ENCODE data around the gene PARVB. TPM values are rescaled to one million over a fixed set of nuclear protein-coding genes. Genes with fewer than 3 reads are reported as not detected.

Gene PARVB
- total RNA-seq, 1 experiment from 2014 or later: 37.9 TPM

DNA sequence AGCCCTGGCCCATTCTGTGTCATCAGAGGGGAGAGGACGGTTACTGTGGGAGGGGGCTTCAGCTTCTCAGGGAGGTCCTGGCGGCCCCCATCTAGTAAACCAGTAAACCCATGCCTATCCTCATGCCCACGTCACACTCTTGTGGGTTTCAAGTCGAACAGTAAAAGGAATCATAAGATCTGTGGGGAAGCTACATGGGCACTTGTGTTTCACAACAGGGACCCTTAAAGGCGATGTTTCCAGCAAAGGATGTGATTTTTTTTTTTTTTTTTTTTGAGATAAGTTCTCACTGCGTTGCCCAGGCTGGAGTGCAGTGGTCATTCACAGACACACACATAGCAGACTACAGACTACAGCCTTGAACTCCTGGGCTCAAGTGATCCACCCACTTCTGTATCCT is 147.5 kb downstream of the PARVB start:
- Histone ChIP-seq H3K36me3 (replicated peaks; ENCODE audit: control insufficient read depth, insufficient read depth, low read length) (no peaks in the 10 kb centered on the region), H3K27me3 (ENCODE audit: control insufficient read depth, insufficient read depth, low read length) (no peaks in the 10 kb centered on the region), H3K4me3 (ENCODE audit: insufficient read depth, low read depth, low read length) (no peak overlapping the region)
- no peak for DNase-seq

GRCh38 chr22:44172370-44173108 is 148.4 kb downstream of the PARVB start:
- no peaks in the 10 kb centered on the region for H3K27me3 ChIP-seq (ENCODE audit: control insufficient read depth, insufficient read depth, low read length)
- DNase-seq: peak; percentile 75
- H3K4me3 ChIP-seq (ENCODE audit: insufficient read depth, low read depth, low read length): no peak overlapping the region
- H3K36me3 ChIP-seq (replicated peaks; ENCODE audit: control insufficient read depth, insufficient read depth, low read length): no peaks in the 10 kb centered on the region

DNA sequence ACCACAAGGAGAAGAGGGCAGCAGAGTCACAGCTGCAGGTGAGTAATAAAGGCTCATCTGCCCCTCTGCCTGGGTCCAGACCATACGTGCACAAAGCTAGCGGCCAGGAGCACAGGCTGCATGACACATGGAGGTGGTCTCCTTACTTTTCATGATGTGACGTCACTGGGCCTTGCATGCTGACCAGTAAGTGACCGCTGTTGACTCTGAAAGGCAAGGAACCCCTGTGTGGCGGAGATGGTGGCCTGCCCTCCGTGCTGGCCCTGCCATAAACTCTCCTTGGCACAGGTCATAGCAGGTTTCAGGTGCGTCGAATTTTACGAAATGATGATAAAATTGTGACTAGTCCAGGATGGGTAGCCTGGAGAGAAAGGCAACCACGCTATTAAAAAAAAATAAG is 149.1 kb downstream of the PARVB start:
- Histone ChIP-seq H3K27me3 (ENCODE audit: control insufficient read depth, insufficient read depth, low read length) (no peaks in the 10 kb centered on the region), H3K4me3 (ENCODE audit: insufficient read depth, low read depth, low read length) (no peak overlapping the region), H3K36me3 (replicated peaks; ENCODE audit: control insufficient read depth, insufficient read depth, low read length) (no peaks in the 10 kb centered on the region)
- no peak for DNase-seq

DNA sequence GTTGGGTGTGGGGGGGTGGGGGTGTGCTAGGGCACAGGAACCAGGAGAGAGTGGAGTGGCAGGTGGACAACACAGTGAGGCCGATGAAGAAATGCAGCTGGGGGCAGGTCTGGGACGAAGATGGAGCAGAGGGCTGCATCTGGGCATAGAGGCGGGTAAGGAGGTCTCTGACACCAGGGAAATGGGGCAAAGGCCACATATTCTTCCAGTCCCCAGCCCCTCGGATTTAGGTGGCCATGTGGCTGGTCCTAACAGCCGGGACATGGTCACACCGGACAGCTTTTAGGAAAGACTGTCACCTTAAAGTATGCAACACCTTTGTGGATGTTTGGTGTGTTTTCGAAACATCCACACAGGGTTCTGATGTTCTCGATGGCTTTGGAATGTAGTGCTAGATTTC is 151.6 kb downstream of the PARVB start:
- no peak for DNase-seq
- Histone ChIP-seq H3K36me3 (replicated peaks; ENCODE audit: control insufficient read depth, insufficient read depth, low read length) (no peaks in the 10 kb centered on the region), H3K27me3 (ENCODE audit: control insufficient read depth, insufficient read depth, low read length) (no peaks in the 10 kb centered on the region), H3K4me3 (ENCODE audit: insufficient read depth, low read depth, low read length) (no peak overlapping the region)

- DNase-seq: no peak
- no peaks in the 10 kb centered on the region for H3K36me3 ChIP-seq (replicated peaks; ENCODE audit: control insufficient read depth, insufficient read depth, low read length)
- no peak overlapping the region for H3K4me3 ChIP-seq (ENCODE audit: insufficient read depth, low read depth, low read length)
- no peaks in the 10 kb centered on the region for H3K27me3 ChIP-seq (ENCODE audit: control insufficient read depth, insufficient read depth, low read length)
Measured at GRCh38 chr22:44179196-44179988, 155.3 kb downstream of the PARVB start.

DNA sequence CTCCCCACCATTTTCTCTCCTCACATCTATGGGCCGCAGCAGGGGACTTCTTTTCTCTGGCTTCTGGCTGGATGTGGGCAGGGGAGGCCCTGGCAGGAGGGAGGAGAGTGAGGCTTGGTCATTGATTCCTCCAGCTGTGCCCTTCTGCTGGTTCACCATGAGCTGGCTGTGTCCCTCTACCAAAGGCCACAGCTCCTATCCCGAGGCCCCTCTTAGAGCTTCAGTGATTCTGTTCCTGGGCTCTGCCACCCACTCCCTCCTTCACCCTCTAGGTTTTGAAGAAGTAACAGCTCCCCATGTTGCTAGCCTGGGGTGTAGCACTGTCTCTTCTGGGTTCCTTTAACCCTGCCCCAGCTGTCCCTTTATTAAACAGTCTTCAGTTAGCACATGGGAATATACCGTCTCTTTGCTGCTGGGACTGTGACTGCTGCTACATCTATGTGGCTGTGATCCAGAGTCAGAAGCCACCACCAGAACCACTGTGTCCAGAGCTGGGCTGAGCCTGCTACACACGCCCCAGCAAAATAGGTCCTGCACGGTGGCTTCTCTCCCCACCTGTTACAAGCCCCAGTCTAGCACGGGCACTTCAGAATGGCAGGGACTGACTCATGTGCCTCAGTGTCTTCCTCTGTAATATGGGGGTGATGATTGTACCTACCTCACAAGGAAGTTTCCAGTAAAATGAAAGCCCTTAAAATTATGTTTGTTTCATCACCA is 156.0 kb downstream of the PARVB start:
- Histone ChIP-seq H3K36me3 (replicated peaks; ENCODE audit: control insufficient read depth, insufficient read depth, low read length) (no peaks in the 10 kb centered on the region), H3K4me3 (ENCODE audit: insufficient read depth, low read depth, low read length) (no peak overlapping the region), H3K27me3 (ENCODE audit: control insufficient read depth, insufficient read depth, low read length) (no peaks in the 10 kb centered on the region)
- DNase-seq: no peak

DNA sequence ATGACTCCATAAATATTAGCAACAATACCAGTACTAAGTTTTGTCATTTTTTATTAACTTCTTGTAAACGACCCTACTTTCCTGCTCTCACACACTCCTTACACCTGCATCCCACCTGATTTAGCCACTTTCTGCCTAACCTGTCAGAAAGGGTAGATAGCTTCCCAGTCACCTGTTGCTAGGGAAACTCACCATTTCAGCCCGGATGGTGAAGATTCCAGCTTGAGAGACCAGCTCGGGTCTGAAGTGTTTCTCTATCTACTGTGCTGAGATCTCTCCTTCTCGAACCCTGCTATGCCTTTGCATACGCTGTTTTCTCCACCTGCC is 156.6 kb downstream of the PARVB start, which contains the start of gene PARVG:
Gene PARVG (plus strand): TSS at position 220 of the 327 bp plus-strand sequence. CDS start 2,405 bp downstream, outside the sequence.
- Histone ChIP-seq H3K27me3 (ENCODE audit: control insufficient read depth, insufficient read depth, low read length) (no peaks in the 10 kb centered on the region), H3K4me3 (ENCODE audit: insufficient read depth, low read depth, low read length) (no peak within 1 kb of the TSS), H3K36me3 (replicated peaks; ENCODE audit: control insufficient read depth, insufficient read depth, low read length) (no peaks in the 10 kb centered on the region)
- DNase-seq: peak; percentile 81

- H3K4me3 ChIP-seq (ENCODE audit: insufficient read depth, low read depth, low read length): no peak overlapping the region
- DNase-seq: peak; percentile 67
- H3K27me3 ChIP-seq (ENCODE audit: control insufficient read depth, insufficient read depth, low read length): no peaks in the 10 kb centered on the region
- no peaks in the 10 kb centered on the region for H3K36me3 ChIP-seq (replicated peaks; ENCODE audit: control insufficient read depth, insufficient read depth, low read length)
Measured at GRCh38 chr22:44181033-44181911, 157.2 kb downstream of the PARVB start.

DNA sequence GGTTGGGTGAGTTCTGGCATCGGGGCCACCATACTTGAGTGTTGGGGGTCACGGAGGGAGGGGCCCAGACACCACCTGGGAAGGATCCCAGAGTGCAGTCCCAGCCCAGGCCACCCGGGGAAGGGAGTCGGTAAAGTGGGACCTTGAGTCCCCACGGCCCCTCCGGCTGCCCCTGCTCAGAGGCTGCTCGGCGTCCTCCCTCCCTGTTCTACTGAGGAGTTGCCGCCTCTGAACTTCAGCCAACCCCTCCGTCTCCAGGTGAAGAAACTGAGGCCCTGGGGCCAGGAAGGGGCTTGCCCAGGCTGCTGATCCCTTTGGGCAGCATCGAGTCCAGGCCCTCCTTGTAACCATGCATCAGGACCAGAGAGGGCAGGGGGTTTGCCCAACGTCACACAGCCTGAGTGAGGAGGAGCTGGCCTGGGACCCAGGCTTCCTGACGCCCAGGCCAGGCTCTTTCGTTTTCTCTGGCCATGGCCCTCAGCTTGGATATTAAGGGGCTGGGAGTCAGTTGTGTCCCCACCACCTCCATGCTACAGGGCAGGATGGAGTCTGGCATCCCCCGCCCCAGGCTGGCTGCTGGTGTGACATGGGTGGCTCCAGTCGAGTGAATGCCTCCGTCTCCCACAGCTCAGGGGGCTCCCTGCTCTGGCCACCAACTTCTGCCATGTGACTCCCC is 157.9 kb downstream of the PARVB start:
- Histone ChIP-seq H3K27me3 (ENCODE audit: control insufficient read depth, insufficient read depth, low read length) (no peaks in the 10 kb centered on the region), H3K4me3 (ENCODE audit: insufficient read depth, low read depth, low read length) (no peak overlapping the region), H3K36me3 (replicated peaks; ENCODE audit: control insufficient read depth, insufficient read depth, low read length) (no peaks in the 10 kb centered on the region)
- DNase-seq: peak; percentile 67

GRCh38 chr22:44182588-44183286 is 158.6 kb downstream of the PARVB start:
- no peaks in the 10 kb centered on the region for H3K27me3 ChIP-seq (ENCODE audit: control insufficient read depth, insufficient read depth, low read length)
- no peak overlapping the region for H3K4me3 ChIP-seq (ENCODE audit: insufficient read depth, low read depth, low read length)
- DNase-seq: no peak
- no peaks in the 10 kb centered on the region for H3K36me3 ChIP-seq (replicated peaks; ENCODE audit: control insufficient read depth, insufficient read depth, low read length)

DNA sequence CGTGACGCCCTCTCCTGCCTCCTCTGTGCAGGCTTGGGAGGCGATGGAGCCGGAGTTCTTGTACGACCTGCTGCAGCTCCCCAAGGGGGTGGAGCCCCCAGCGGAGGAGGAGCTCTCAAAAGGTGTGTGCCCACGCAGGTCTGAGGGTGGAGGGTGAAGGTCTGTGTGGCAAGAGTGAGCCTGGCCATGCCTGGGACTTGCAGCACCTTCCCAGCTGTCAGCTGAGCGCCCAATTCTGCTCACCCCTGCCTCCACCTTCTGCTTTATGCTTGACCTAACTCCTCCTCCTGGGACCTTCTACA is 159.1 kb downstream of the PARVB start:
- H3K4me3 ChIP-seq (ENCODE audit: insufficient read depth, low read depth, low read length): no peak overlapping the region

GRCh38 chr22:44184006-44184405 is 159.9 kb downstream of the PARVB start:
- DNase-seq: no peak
- Histone ChIP-seq H3K4me3 (ENCODE audit: insufficient read depth, low read depth, low read length) (no peak overlapping the region), H3K27me3 (ENCODE audit: control insufficient read depth, insufficient read depth, low read length) (no peaks in the 10 kb centered on the region), H3K36me3 (replicated peaks; ENCODE audit: control insufficient read depth, insufficient read depth, low read length) (no peaks in the 10 kb centered on the region)

More for the DNA sequence above, 159.1 kb downstream of the PARVB start:
- Histone ChIP-seq H3K27me3 (ENCODE audit: control insufficient read depth, insufficient read depth, low read length) (no peaks in the 10 kb centered on the region), H3K36me3 (replicated peaks; ENCODE audit: control insufficient read depth, insufficient read depth, low read length) (no peaks in the 10 kb centered on the region)
- no peak for DNase-seq

All from H7 (cell line).